CD4-positive, alpha-beta T cell treated with Interleukin-6 for 4 hours (primary cell): Measurements from ENCODE around the gene HMGN1.
A peak's percentile ranks its signal among the peaks of the same experiment; 100 is the strongest.
"Not testable (repeated sequence)": the region's sequence is repeated elsewhere in the genome, so short reads cannot be mapped to it uniquely, and the experiment has no call there.

Experiments
- DNase-seq: peaks from one replicate; pipeline ENCODE4 v3.0.0-alpha.2; 2020; ENCODE audit warnings: mixed read lengths

The HMGN1 gene, protein sequence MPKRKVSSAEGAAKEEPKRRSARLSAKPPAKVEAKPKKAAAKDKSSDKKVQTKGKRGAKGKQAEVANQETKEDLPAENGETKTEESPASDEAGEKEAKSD

GRCh38 chr21:39348355-39349210, at the start of gene HMGN1:
TSS of gene HMGN1 (minus strand) at chr21:39349088. CDS start at chr21:39348917, 171 bp downstream.
- peak; percentile 71 for DNase-seq

GRCh38 chr21:39397646-39398385, 48.9 kb upstream of the HMGN1 start:
- DNase-seq, result no peak

- no peak for DNase-seq
These were observed 44.1 kb upstream of the HMGN1 start for GRCh38 chr21:39392981-39393380.

- no peak for DNase-seq
These were observed 41.4 kb upstream of the HMGN1 start for GRCh38 chr21:39390212-39390765.

GRCh38 chr21:39388811-39389155, 39.9 kb upstream of the HMGN1 start:
- DNase-seq, result no peak

DNA sequence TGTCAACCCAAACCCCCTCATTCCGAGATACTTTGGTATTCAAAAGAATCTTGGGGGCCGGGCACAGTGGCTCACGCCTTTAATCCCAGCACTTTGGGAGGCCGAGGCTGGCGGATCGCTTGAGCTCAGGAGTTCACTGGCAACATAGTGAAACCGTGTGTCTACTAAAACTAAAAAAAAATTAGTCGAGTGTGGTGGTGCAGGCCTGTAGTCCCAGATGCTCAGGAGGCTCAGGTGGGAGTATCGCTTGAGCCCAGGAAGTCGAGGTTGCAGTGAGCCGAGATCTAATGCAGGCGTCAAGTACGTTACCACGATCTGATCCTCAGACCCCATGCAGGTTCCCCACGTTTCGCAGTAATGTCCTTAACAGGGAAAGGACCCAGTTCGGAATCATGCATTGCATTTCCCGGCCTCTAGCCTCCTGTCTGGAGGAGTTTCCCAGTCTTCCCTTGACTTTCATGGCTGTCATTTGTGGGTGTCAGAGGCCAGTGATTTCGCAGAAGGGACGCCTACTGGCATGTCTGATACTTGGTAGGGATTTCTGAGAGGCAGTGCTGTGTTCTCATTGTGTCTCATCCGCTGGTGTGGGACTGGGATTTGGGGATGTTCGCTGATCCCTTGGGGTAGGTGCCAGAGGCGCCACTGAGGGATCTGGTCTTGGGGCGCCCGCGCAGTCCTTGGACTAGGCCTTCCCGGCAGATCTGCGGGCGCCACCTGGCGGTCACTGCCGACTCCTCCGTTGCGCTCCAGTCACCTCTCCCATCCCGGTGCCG, 39.3 kb upstream of the HMGN1 start:
- DNase-seq, result peak; percentile 93

DNA sequence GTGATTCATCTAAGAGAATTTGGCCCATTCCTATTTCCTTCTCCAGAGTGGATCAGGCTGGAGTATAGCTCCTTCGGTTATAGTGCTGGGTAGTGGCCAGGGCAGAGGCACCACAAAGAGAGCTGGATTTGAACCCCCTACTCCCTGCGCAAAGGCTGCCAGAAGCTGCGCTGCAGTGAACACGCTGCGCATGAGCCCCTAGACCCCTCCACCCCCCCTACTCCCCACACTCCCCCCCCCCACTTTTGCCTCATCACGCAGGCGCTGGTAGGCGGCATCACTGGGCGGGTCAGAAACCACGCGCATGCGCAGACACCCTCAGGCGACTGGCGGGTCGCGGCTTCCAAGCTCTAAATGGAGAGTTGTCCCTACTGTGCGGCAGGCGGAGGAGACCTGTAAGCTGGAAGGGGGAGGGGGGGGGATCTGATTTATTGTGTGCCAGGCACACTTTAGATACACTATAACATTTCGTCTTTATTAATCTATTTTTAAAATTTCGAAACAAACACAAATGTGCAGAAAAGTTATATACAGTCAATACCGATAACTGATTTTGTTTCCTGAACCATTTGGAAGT, 38.7 kb upstream of the HMGN1 start:
- peak; percentile 95 for DNase-seq

DNA sequence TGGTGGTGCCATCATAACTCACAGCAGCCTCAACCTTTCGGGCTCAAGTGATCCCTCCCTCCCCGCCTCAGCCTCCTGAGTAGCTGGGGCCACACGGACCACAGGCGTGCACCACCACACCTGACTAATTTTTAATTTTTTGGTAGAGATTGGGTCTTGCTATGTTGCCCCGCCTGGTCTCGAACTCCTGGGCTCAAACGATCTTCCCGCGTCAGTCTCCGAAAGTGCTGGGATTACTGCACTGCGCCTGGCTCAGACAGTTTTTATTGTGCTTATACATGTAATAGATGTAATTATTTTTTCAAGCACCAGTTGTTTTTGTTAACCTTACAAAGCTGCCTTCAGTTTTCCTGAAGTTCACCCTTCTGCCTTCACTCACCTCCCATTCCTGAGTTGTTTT, 38.0 kb upstream of the HMGN1 start:
- no peak for DNase-seq

- peak; percentile 14 for DNase-seq
These were observed 37.3 kb upstream of the HMGN1 start for GRCh38 chr21:39386194-39386593.

DNA sequence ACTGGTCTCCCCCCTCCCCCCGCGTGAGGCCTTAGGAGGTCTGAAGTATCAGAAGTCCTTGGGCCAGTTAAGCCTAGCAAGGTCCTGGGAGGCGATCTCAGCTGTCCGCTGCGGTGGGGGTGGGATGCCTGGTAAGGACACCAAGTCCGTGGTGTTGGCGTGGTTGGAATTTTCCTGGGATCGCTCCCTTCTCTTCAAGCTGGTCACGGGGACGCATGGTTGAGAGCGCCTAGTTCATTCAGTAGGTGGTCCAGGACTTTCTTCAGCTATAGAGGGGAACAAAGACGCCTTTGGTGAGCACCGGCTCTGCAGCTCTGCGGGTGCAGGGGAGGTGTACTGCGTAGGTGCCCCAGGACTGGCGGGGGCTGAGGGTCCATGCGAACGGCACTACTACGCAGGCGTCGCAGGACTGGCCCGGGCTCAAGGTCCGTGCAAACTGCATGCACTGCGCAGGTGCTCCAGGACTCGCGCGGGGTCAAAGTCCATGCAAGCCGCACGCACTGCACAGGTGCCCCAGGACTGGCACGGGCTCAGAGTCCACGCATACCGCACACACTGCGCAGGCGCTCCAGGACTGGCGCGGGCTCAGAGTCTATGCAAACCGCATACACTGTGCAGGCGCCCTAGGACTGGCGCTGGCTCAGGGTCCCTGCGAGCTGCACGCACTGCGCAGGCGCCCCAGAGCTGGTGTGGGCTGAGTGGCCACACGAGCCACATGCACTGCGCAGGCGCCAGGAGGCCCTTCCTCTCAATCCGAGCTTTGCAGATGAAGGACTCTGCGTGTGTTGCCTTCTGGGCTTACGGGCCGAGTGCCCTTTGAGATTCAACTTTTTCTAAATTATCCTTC, 36.6 kb upstream of the HMGN1 start:
- DNase-seq, result peak; percentile 56

GRCh38 chr21:39384674-39385298, 35.9 kb upstream of the HMGN1 start:
- DNase-seq, result peak; percentile 8

DNA sequence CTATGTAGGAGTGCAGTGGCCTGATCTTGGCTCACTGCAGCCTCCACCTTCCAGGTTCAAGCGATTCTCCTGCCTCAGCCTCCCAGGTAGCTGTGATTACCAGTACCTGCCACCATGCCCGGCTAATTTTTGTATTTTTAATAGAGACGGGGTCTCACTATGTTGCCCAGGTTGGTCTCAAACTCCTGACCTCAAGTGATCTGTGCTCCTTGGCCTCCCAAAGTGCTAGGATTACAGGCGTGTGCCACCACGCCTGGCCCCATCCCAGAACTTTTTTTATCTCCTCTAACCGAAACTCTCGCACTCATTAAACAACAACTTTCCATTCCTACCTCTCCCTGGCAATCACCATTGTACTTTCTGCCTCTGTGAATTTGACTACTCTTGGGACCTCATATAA, 33.2 kb upstream of the HMGN1 start:
- DNase-seq, result not testable (repeated sequence)

DNA sequence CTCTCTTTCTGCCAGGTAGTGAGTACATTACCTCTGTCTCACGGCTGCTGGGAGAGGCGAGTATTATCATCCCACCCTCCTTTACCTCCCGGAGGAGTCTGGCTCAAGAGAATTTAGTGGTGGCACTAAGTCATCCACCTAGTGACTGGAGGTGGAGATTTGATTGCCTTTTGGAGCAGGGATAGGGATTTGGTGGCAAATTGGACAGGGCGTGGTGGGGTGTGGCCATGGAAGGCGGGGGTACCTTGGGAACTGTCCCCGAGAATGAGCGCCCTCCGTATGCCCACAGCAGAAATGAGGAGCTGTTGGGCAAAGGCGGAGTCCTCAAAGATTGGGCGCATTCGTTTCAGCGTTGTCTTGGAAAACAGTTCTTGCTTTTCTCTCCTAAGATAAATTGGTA, 32.1 kb upstream of the HMGN1 start:
- DNase-seq, result no peak

DNA sequence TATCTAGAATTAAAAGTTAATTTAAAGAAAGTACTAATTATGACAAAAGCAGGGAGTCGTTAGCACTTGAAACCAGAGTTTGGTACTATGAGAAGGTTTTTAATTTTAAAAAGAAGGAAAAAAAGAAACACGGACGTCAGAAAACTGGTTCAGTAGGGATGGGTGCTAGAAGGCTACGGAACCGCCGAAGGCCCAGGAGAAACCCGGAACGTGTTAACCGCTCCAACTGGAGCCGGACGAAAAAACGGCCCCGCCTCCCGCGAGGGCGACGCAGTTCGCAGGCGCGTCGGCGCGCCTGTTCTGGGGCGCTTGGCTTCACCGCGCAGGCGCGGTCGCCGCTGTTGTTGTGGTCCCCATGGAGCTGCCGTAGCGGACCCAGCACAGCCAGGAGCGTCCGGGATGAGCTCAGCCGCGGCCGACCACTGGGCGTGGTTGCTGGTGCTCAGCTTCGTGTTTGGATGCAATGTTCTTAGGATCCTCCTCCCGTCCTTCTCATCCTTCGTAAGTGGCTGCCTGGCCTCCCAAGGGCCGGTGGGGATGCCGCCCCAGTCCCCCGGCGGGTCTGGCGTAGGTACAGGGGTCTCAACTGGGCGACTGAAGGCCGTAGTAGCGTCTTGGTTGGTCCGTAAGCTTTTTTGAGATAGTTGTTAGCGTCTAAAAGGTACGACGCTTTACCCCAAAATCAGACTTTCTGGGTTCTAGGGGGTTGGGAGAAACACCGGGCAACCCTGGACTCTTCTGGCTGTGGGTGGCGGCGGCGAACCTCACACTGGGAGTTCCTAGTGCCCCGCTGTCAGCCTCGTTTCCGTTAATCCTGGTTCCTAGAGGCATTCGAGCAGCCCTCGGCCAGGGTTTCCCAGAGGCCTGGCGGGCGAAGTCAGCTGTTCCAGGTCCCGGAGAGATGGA, 31.4 kb upstream of the HMGN1 start:
- peak; percentile 94 for DNase-seq

DNA sequence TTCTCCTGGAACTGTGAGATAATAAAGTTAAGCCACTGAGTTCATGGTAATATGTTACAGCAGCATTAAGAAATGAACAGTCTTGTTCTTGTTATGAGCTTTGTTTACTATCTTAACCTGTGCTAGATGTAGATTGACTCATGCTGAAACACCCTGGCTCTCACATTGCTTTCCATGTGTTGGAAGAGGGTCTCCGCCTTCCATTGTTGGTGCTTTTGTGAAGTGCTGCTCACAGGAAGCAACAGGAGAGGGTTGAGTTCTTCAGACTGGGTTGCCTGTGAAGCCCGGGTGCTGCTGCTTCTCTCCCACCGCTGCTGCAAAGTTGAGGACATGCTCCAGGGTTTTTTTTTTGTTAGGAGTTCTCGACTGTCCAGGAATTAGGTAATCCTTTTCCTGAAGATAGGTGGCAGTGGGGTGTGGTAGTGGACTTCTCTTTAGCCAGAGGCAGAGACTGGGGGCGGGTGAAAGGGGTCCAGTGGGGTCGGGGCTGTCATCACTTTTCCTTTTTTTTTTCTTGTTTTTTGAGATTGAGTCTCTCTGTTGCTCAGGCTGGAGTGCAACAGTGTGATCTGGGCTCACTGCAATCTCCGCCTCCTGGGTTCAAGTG, 28.7 kb upstream of the HMGN1 start:
- DNase-seq, result no peak

DNA sequence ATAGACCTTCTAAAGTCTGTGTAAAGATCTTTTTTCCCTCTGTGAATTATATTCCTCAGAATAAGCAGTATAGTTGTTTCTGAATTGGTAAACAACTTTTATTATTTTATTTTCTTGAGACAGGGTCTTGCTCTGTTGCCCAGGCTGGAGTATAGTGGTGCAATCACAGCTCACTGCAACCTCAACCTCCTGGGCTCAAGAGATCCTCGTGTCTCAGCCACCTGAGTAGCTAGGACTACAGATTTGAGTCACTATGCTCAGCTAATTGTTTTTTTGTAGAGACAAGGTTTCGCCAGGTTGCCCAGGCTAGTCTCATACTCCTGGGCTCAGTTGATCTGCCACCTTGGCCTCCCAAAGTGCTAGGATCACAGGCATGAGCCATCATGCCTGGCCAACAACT, 26.6 kb upstream of the HMGN1 start:
- DNase-seq, result no peak

GRCh38 chr21:39374046-39374445, 25.2 kb upstream of the HMGN1 start:
- no peak for DNase-seq

DNA sequence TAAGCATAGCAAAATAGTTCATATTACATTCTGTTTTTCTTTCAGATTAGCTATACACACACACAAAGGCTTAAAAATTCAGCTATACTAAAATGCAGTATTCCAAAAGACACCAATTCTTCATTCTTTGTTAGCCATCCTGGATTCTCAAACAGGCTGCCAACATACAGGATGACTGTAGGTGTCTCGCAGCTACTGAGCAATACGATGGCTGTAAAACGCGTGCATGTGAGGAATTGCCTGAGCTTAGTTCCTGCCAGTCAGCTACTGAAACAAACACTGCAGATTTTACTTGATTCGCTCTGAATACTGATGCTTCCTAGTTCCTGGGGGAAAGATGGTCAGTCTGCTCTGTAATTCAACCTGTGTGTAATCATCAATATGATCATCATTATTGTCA, 24.7 kb upstream of the HMGN1 start:
- DNase-seq, result no peak

- DNase-seq, result not testable (repeated sequence)
These were observed 21.0 kb upstream of the HMGN1 start for GRCh38 chr21:39369896-39370288.

- DNase-seq, result no peak
These were observed 18.9 kb upstream of the HMGN1 start for GRCh38 chr21:39367783-39368182.
